Central memory CD8-positive, alpha-beta T cell (primary cell): ENCODE results near the gene MT3.

Experiments used
- ATAC-seq: fragments of 150-1000 bp; cut with Tn5 transposase; replicated peaks from 2 replicates; pipeline ENCODE4 v1.10.0; 2022; ENCODE audit warnings: mild to moderate bottlenecking, moderate FRiP score, moderate number of reproducible peaks; ENCODE audit not compliant: poor library complexity, severe bottlenecking; ENCODE audit errors: extremely low read depth
- DNase-seq, 2 donors: peaks; one replicate each; pipeline ENCODE4 v3.0.0; 2021; ENCODE audit warnings: low spot score in 2 of 2
- H3K27ac Mint-ChIP-seq: one replicate; pipeline ENCODE4 v1.8.0; 2022; ENCODE audit warnings: low read depth, mild to moderate bottlenecking, moderate library complexity, mixed read lengths
- H3K27me3 Mint-ChIP-seq: one replicate; pipeline ENCODE4 v1.8.0; 2022; ENCODE audit warnings: mixed read lengths
- H3K36me3 Mint-ChIP-seq: one replicate; pipeline ENCODE4 v1.8.0; 2022; ENCODE audit warnings: mild to moderate bottlenecking, moderate library complexity, mixed read lengths; ENCODE audit not compliant: insufficient read depth
- H3K4me1 Mint-ChIP-seq: one replicate; pipeline ENCODE4 v1.8.0; 2022; ENCODE audit warnings: mixed read lengths
- H3K4me3 Mint-ChIP-seq: one replicate; pipeline ENCODE4 v1.8.0; 2022; ENCODE audit warnings: mild to moderate bottlenecking, moderate library complexity, mixed read lengths
- H3K9me3 Mint-ChIP-seq: one replicate; pipeline ENCODE4 v1.8.0; 2022; ENCODE audit warnings: mixed read lengths

The MT3 gene

DNA sequence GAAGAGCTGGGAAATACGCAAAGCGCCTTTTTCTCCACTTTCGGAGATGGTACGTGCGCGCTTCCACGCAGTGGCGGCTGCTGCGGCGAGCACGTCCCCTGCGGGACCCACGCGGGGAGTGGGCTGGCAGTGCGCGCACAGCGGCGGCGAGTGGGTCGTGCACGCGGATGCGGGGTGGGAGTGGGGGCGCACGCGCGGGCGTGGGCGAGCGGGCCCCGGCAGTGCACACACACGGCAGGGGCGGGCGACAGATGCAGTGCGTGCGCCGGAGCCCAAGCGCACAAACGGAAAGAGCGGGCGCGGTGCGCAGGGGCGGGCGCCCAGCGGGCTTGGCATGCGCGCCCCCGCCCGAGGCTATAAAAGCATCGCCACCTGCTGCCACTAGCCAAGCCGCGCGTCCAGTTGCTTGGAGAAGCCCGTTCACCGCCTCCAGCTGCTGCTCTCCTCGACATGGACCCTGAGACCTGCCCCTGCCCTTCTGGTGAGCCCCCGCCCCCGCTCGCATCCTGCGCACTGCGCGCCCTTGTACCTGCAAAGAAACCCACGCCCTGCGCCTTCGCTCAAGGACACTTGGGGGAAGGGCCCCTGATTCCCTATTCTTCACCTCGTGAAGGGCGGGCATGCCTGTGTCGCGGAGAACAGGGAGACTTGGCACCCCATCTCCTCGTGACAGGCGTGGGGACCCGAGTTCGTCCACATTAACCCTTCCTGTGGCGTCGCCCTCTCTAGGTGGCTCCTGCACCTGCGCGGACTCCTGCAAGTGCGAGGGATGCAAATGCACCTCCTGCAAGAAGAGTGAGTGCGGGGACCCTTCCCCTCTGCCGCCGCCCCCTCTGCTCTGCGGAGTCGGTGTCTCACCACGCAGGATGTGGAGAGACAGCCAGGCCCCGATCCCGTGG lies at the start of gene MT3:
Gene MT3, plus strand, starts transcription at position 388 of the 899 bp plus-strand sequence. Its CDS starts 63 bp downstream, at position 451.
- Mint-ChIP-seq H3K27ac (no peak within 1 kb of the TSS), H3K4me1 (peaks cover 16% of the 10 kb centered on the region), H3K9me3 (no peaks in the 10 kb centered on the region), H3K36me3 (peaks cover 2% of the 10 kb centered on the region), H3K27me3 (peaks cover 48% of the 10 kb centered on the region), H3K4me3 (peak within 1 kb of the TSS; percentile 81)
- no peak for ATAC-seq
- no peak for DNase-seq

GRCh38 chr16:56539656-56540055 lies 49.7 kb upstream of the MT3 start:
- ATAC-seq, result no peak
- H3K4me3 Mint-ChIP-seq, result no peak overlapping the region
- H3K27ac Mint-ChIP-seq, result no peak overlapping the region
- no peaks in the 10 kb centered on the region for H3K9me3 Mint-ChIP-seq
- H3K36me3 Mint-ChIP-seq, result peaks cover 2% of the 10 kb centered on the region
- H3K4me1 Mint-ChIP-seq, result peaks cover 4% of the 10 kb centered on the region
- H3K27me3 Mint-ChIP-seq, result peaks cover 85% of the 10 kb centered on the region
- no peak for DNase-seq

- Mint-ChIP-seq H3K9me3 (no peaks in the 10 kb centered on the region), H3K4me1 (peaks cover 5% of the 10 kb centered on the region), H3K4me3 (no peak overlapping the region), H3K36me3 (peaks cover 2% of the 10 kb centered on the region), H3K27ac (no peak overlapping the region), H3K27me3 (peaks cover 62% of the 10 kb centered on the region)
- DNase-seq (no peak), ATAC-seq (no peak)
These were observed 47.3 kb upstream of the MT3 start for GRCh38 chr16:56542039-56542438.

DNA sequence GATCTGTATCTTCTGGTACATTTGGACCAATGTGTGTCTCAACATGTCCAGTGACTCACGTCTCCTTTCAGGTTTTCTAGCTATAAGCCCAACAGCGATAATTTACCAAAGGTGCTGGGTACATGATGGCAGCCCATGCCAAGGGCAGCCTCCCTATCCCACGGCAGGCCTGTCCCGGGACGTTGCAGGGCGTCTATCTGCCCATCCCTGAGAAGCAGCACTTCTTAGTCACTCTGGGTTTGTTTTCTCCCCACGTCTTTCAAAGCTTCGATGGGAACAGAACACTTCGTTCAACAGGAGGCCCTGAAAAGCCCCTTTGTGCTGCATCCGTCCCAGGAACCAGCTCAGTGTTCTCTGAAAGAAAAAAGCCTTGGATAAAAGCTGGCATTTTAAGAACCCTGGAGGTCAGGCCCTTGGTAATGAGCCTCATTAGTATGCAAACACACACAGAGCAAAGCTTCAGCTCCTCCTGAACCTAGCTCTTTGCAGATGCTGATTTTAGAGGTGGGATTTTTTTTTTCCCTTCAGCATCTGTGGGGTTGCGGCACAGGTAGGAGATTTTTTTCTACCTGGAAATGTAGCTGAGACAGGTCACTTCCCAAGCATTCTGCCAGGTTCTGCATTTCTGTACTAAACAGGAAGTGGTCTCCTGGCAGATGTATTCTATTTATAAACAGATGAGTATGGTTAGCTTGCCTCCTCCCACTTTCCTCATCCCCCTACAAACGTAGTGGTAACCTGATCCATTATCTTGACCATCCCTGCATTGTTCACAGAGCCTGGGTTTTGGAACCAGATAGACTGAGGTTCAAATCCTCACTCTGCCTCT lies 42.0 kb upstream of the MT3 start:
- H3K4me3 Mint-ChIP-seq, result no peak overlapping the region
- ATAC-seq, result no peak

DNA sequence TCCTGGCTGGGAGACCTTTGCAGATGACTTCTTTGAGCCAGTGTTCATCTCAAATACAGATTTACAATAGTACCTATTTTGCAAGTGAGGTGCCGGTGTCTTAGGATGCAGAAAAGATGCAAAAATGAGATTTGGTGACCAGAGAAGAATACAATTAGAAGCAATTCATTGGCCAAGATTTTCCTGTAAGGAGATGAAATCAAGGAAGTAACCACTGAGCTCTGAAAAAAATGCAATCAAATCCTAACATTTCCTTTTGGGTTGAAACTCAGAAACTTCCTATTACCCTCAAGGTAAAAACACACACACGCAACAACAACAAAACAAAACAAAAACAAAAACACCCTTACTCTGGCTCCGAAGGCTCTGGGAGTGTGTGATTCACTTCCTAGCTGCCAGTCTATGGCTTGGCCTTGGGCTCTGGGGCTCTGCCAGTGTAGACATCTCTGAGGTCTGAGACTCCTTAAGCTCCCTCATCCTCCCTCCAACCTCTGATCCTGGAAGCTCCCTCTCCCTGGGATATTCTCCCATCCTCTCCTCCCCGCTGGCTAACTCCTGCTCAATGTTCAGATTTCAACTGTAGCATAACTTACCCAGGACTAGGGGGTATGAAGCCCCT lies 41.3 kb upstream of the MT3 start:
- Mint-ChIP-seq H3K36me3 (peaks cover 3% of the 10 kb centered on the region), H3K27me3 (peaks cover 6% of the 10 kb centered on the region), H3K4me3 (no peak overlapping the region), H3K4me1 (peaks cover 16% of the 10 kb centered on the region), H3K9me3 (no peaks in the 10 kb centered on the region), H3K27ac (no peak overlapping the region)
- DNase-seq, result no peak
- ATAC-seq, result no peak

More for the DNA sequence above, 42.0 kb upstream of the MT3 start:
- H3K9me3 Mint-ChIP-seq, result no peaks in the 10 kb centered on the region
- H3K27ac Mint-ChIP-seq, result no peak overlapping the region
- peaks cover 3% of the 10 kb centered on the region for H3K36me3 Mint-ChIP-seq
- H3K4me1 Mint-ChIP-seq, result peaks cover 18% of the 10 kb centered on the region
- H3K27me3 Mint-ChIP-seq, result peaks cover 12% of the 10 kb centered on the region
- DNase-seq, result no peak

DNA sequence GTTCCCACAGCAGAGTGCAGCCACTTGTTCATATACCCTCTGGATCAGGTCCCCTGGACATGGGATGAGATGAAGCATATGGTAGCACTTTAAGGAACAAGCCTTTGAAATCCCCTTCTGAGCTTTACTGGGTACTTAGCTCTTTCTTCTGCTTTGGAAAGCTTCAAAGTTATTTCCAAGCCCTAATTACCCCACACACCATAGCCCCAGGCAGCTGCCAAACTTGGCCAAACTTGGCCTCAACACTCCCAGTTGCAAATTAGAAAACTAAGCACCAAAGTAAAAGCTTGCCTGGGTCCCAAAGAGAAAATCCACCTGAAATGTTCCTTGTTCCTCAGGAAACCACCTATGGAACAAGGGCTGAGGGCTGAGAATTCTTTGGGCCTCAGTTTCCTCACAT lies 40.2 kb upstream of the MT3 start:
- Mint-ChIP-seq H3K27ac (no peak overlapping the region), H3K27me3 (peaks cover 12% of the 10 kb centered on the region), H3K9me3 (no peaks in the 10 kb centered on the region), H3K4me1 (peaks cover 16% of the 10 kb centered on the region), H3K4me3 (no peak overlapping the region), H3K36me3 (peaks cover 3% of the 10 kb centered on the region)
- DNase-seq, result no peak
- ATAC-seq, result no peak

- Mint-ChIP-seq H3K36me3 (peaks cover 3% of the 10 kb centered on the region), H3K9me3 (no peaks in the 10 kb centered on the region), H3K4me3 (no peak overlapping the region), H3K27ac (no peak overlapping the region), H3K4me1 (peaks cover 16% of the 10 kb centered on the region), H3K27me3 (peaks cover 19% of the 10 kb centered on the region)
- DNase-seq (no peak), ATAC-seq (no peak)
These were observed 39.5 kb upstream of the MT3 start for GRCh38 chr16:56549744-56550385.

GRCh38 chr16:56551796-56552738 lies 37.3 kb upstream of the MT3 start:
- H3K9me3 Mint-ChIP-seq, result no peaks in the 10 kb centered on the region
- no peak overlapping the region for H3K27ac Mint-ChIP-seq
- DNase-seq (no peak), ATAC-seq (no peak)
- H3K4me3 Mint-ChIP-seq, result no peak overlapping the region
- peaks cover 3% of the 10 kb centered on the region for H3K36me3 Mint-ChIP-seq
- peaks cover 15% of the 10 kb centered on the region for H3K4me1 Mint-ChIP-seq
- peaks cover 35% of the 10 kb centered on the region for H3K27me3 Mint-ChIP-seq

- Mint-ChIP-seq H3K36me3 (peaks cover 3% of the 10 kb centered on the region), H3K9me3 (no peaks in the 10 kb centered on the region), H3K4me3 (no peak overlapping the region), H3K27me3 (peaks cover 53% of the 10 kb centered on the region), H3K27ac (no peak overlapping the region), H3K4me1 (no peaks in the 10 kb centered on the region)
- ATAC-seq, result no peak
- DNase-seq, result no peak
These were observed 34.9 kb upstream of the MT3 start for GRCh38 chr16:56554441-56554840.

DNA sequence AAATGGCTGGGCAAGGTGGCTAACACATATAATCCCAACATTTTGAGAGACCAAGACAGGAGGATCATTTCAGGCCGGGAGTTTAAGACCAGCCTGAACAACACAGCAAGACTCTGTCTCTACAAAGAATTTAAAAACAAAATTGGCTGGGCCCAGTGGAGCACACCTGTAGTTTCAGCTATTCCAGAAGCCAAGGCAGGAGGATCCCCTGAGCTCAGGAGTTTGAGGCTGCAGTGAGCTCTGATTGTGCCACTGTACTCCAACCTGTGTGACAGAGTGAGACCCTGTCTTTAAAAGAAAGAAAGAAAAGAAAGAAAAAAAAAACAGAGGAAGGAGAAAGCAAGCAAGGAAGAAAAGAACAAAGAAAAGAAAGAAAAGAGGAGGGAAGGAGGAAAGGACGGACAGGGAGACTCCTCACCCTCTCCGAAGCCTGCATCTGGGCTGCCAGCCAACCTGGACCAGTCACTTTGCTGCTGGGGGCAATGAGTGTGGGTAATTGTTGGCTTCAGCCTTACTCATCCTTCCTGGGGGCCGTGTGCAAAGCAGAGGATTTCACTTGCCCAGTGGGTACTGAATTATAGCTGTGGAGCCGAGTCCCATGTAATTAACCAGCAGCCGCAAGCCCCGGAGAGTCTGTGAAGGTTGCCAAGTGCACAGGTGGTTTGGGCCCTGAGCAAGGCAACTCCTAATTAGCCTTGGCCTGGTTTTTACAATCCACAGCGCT lies 31.1 kb upstream of the MT3 start:
- Mint-ChIP-seq H3K27me3 (peaks cover 71% of the 10 kb centered on the region), H3K4me1 (no peaks in the 10 kb centered on the region), H3K9me3 (no peaks in the 10 kb centered on the region), H3K36me3 (no peaks in the 10 kb centered on the region), H3K27ac (peak overlapping the region; percentile 12), H3K4me3 (no peak overlapping the region)
- no peak for ATAC-seq
- DNase-seq, result no peak

DNA sequence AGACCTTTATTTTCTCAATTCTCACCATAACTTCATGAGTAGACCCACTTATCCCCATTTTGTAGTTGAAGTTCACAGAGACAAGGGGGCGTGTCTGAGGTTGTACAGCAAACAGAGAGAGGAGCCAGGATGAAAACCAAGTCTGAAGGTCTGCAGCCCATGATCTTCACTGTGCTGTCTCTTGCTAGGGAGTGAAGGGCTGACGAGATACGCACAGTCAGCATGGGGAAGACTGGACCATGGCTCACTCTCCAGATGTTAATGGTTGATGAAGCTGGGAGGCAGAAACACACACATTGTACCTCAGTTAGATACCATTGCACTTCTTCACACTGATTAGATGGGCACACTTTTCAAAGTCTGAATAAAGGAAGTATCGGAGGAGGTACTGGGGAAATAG lies 30.2 kb upstream of the MT3 start:
- no peak overlapping the region for H3K27ac Mint-ChIP-seq
- no peak for ATAC-seq
- DNase-seq, result no peak
- no peaks in the 10 kb centered on the region for H3K9me3 Mint-ChIP-seq
- H3K36me3 Mint-ChIP-seq, result no peaks in the 10 kb centered on the region
- no peak overlapping the region for H3K4me3 Mint-ChIP-seq
- H3K27me3 Mint-ChIP-seq, result peaks cover 61% of the 10 kb centered on the region
- H3K4me1 Mint-ChIP-seq, result no peaks in the 10 kb centered on the region
